LNCaP clone FGC (cell line): ENCODE results near the gene MT1G.
"Not testable (repeated sequence)": the region's sequence is repeated elsewhere in the genome, so short reads cannot be mapped to it uniquely, and the experiment has no call there.

Experiments used
- DNase-seq: peaks from one replicate; pipeline ENCODE4 v3.0.0-alpha.2; 2011; ENCODE audit warnings: low read depth
- H3K4me3 ChIP-seq: 2 replicates; pipeline ENCODE4 v1.5.1; 2011; ENCODE audit warnings: mild to moderate bottlenecking, low read depth, low read length, control low read depth
- TF ChIP-seq, protein P1 (sequence below): IDR thresholded peaks from 2 replicates; pipeline ENCODE4 v1.5.1; 2012; ENCODE audit warnings: mild to moderate bottlenecking; ENCODE audit not compliant: control insufficient read depth, insufficient read depth; ENCODE audit errors: extremely low read depth

Gene MT1G

DNA sequence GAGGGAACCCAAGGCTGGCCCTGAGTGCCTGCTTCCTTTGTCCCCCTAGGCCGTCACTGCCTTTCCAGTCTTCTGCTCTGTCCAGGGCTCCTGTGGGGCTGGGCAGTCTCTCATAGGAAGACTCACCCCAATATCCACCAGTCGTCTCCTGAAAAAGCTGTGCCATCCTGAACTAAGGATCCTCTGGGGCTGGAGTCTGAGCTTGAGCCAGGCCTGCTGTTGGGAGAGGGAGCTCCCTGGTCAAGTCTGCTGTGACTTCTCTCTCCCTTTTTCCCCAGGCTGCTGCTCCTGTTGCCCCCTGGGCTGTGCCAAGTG lies 2.7 kb upstream of the MT1G start:
- H3K4me3 ChIP-seq: no peak overlapping the region
- no peak for DNase-seq
- TF ChIP-seq, protein P1, sequence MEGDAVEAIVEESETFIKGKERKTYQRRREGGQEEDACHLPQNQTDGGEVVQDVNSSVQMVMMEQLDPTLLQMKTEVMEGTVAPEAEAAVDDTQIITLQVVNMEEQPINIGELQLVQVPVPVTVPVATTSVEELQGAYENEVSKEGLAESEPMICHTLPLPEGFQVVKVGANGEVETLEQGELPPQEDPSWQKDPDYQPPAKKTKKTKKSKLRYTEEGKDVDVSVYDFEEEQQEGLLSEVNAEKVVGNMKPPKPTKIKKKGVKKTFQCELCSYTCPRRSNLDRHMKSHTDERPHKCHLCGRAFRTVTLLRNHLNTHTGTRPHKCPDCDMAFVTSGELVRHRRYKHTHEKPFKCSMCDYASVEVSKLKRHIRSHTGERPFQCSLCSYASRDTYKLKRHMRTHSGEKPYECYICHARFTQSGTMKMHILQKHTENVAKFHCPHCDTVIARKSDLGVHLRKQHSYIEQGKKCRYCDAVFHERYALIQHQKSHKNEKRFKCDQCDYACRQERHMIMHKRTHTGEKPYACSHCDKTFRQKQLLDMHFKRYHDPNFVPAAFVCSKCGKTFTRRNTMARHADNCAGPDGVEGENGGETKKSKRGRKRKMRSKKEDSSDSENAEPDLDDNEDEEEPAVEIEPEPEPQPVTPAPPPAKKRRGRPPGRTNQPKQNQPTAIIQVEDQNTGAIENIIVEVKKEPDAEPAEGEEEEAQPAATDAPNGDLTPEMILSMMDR: no peak

DNA sequence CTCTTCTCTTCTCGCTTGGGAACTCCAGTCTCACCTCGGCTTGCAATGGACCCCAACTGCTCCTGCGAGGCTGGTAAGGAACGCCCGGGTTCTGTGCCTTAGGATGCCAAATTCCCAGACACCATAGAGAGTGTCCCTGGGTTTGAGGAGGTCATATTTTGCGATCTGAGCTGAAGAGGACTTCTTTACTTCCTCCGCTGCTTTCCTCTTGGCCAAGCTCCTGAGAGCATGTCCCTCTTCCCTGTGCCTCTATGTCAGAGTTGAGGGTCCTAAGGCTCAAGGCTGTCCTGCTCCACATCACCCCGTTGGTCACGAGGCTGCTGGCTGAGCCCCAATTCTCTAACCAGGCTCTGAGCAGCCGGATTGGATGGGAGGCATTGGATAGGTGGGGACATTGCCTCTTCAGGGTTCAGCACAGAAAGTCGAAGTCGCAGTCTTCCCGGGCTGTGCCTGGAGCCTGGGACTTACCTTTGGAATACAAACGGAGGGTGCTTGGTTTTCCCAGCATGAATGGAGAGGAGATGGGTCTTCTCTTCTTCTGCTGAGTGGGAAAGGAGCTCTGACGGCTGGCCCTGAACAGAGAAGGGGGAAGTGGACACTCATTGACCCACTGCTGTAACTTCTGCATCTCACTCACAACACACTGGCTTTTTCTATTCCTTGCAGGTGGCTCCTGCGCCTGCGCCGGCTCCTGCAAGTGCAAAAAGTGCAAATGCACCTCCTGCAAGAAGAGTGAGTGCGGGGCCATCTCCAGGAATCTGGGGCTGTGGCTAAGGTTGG lies 2.2 kb upstream of the MT1G start:
- no peak for DNase-seq
- no peak overlapping the region for H3K4me3 ChIP-seq
- TF ChIP-seq, protein P1: no peak

DNA sequence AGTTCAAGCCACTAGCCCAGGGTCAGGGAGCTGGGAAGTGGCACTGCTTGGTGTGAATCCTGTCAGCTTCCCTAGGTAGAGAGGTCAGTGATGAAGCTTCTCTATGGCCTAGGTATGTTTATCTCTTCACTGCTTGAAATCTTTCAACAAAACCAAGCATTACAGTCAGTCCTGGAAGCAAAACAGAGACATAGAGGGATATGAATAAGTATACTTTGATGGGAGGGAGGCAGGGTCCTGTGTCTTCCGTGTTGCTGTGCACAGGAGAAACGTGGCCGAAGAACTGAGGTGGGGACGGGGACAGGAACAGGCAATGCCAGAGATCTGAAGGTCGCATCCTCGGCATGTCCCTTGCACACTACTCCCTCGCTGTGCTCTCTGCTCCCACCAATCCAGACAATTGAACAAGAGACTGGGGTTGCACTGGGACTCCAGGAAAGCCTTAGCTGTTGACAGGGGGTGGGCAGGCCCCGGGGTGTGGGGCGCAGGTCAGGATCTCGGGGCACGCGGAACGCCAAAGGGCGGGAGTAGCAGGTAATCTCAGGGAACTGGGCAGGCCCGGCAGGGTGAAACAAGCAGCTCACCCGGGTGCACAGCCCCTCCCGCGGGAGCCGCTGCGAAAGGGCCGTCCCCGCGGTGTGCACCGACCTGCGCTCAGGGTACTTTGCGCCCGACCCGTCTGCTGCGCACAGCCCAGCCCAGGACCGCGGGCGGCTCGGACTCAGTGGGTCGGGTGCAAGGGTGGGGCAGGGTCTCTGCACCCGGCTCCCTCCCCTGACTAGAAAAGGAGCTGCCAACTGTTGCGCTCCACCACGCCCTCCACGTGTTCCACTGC lies 1.4 kb upstream of the MT1G start, which contains the start of gene MT1H:
Gene MT1H (plus strand): TSS at position 810 of the 835 bp plus-strand sequence. CDS start 71 bp downstream, outside the sequence.
- no peak for DNase-seq
- H3K4me3 ChIP-seq: no peak within 1 kb of the TSS
- TF ChIP-seq, protein P1: no peak

DNA sequence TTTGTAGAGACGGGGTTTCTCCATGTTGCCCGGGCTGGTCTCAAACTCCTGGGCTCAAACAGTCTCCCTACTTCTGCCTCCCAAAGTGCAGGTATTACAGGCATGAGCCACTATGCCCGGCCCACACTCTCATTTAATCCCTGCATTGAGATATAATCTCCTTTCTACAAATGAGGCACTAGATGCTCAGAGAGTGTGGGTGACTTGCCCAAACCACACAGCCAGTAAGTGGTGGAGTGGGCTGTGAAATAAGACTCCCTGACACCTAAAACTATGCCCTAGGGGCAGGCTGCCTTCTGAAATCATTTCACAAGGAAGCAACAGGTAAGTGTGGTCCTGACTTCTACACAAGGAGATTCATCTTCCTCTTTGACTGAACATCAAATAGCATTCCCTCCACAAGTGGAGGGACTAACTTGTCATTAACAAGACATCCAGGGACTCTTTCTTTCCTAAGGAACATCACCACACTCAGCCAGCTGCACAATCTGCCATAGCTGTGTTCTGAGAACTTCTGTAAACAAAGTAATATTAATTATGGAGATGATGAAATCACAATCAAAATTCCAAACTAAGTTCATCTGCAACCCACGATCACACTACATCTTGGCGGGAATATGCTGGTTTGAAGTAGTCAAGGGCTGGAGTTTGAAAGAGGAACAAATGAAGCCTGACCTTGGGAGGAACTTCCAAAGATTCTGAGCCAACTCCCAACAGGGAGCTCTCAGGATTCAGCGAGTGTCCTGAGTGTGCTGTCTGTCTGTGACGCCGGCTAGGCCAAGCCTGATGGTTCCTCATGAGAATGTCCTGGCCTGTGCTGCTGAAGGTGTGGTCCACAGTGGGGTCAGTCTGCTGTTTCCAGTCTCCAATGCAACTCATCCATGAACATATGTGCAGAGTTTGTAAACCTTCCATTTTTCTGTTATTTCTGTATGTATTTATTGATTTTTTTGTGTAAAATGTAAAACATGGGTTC lies 2.3 kb downstream of the MT1G start:
- DNase-seq: not testable (repeated sequence)

DNA sequence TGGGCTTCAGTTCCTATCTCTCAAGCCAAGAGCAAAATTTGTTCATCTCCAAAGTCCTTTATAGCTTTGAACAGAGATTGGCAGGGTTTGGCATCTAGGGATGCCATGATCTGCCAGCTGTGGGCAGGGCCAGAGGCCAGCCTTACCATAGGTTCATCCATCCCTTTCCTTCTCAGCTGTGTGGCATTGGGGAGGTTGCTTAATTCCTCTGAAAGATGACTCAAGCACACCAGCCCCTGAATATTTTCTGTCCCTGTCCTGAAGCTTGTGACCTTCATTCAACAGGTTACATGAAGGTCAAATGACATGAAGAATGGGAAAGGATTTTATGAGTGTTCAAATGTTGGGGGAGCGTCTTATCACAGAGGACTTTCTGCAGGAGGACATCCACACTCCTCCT lies 3.4 kb downstream of the MT1G start:
- no peak overlapping the region for H3K4me3 ChIP-seq
- DNase-seq: no peak
- TF ChIP-seq, protein P1: no peak

More for the DNA sequence above, 2.3 kb downstream of the MT1G start:
- H3K4me3 ChIP-seq: not testable (repeated sequence)

DNA sequence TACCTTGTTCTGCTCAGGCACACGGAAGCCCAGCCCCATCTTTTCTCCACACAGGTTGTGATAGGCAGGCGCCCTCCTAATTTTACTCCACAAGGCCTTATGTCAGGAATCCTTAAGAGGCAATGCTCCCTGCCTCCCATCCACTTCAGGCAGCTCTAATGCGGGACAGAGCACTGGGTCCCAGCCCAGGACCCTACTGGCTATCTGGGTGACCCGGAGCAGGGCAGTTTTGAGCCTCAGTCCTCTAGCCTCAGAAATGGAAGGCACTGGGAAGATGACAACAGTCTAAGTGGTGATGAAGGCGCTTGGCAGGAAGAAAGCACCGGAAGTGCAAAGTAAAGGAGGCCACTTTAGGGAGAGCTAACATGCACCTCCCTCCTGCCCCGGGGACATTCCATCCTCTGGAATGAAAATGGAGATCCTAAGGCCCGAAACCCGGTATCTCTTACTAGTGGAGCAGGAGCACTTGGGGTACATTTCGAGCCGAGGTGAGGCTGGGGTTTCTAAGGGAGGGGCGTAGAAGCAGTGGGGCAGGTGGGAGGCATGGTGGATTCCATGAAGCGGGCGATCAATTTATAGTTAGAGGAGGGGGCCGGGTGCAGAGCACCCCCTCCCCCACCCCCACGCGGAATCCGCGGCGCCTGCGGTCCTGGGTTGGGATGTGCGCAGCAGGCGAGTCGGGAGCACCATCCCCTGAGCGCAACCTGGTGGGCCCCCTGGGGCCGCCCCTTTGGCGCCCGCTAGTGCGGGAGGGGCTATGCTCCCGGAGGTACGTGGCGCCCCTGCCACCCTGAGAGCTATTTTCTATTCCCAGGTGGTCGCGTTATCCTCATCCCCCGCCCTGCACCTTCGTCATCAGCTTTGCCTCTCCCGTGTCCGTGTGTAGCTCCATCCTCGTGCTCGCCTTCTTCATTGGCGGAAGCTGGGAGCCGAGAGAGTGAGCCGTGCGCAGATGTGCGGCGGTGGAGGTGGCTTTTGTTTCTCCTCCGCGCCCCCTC lies 5.2 kb downstream of the MT1G start:
- no peak overlapping the region for H3K4me3 ChIP-seq
- no peak for DNase-seq
- TF ChIP-seq, protein P1: no peak
